HG03108 (cell line): ENCODE data around the gene KCNK1.

Experiments used
- ATAC-seq: cut with Tn5 transposase; IDR thresholded peaks from one replicate; pipeline ENCODE4 v1.9.1; 2021; ENCODE audit warnings: moderate library complexity; ENCODE audit not compliant: unreplicated experiment

The KCNK1 gene

GRCh38 chr1:233613252-233614172 is at the start of gene KCNK1:
Gene KCNK1, plus strand, starts transcription at chr1:233614106. Its CDS starts 66 bp downstream, at chr1:233614172.
- no peak for ATAC-seq

- ATAC-seq: no peak
These were observed 48.6 kb upstream of the KCNK1 start for GRCh38 chr1:233565313-233565712.

- no peak for ATAC-seq
These were observed 47.0 kb upstream of the KCNK1 start for GRCh38 chr1:233566886-233567285.

- ATAC-seq: no peak
These were observed 44.3 kb upstream of the KCNK1 start for GRCh38 chr1:233569636-233570035.

- ATAC-seq: no peak
These were observed 43.7 kb upstream of the KCNK1 start for GRCh38 chr1:233570216-233570615.

- no peak for ATAC-seq
These were observed 43.2 kb upstream of the KCNK1 start for GRCh38 chr1:233570706-233571105.

GRCh38 chr1:233572896-233573295 is 41.0 kb upstream of the KCNK1 start:
- no peak for ATAC-seq

GRCh38 chr1:233575450-233575849 is 38.5 kb upstream of the KCNK1 start:
- ATAC-seq: no peak

GRCh38 chr1:233582439-233582838 is 31.5 kb upstream of the KCNK1 start:
- no peak for ATAC-seq

GRCh38 chr1:233584376-233584775 is 29.5 kb upstream of the KCNK1 start:
- ATAC-seq: no peak

GRCh38 chr1:233584931-233585330 is 29.0 kb upstream of the KCNK1 start:
- ATAC-seq: no peak

GRCh38 chr1:233586301-233586700 is 27.6 kb upstream of the KCNK1 start:
- ATAC-seq: no peak

- ATAC-seq: no peak
These were observed 26.7 kb upstream of the KCNK1 start for GRCh38 chr1:233587196-233587595.

GRCh38 chr1:233587958-233588799 is 25.7 kb upstream of the KCNK1 start:
- ATAC-seq: no peak

GRCh38 chr1:233597489-233597901 is 16.4 kb upstream of the KCNK1 start:
- no peak for ATAC-seq

GRCh38 chr1:233598891-233599541 is 14.9 kb upstream of the KCNK1 start:
- ATAC-seq: peak; percentile 84

GRCh38 chr1:233599542-233600073 is 14.3 kb upstream of the KCNK1 start:
- ATAC-seq: peak; percentile 50

GRCh38 chr1:233600488-233600887 is 13.4 kb upstream of the KCNK1 start:
- ATAC-seq: no peak

GRCh38 chr1:233603478-233603877 is 10.4 kb upstream of the KCNK1 start:
- ATAC-seq: no peak

- ATAC-seq: no peak
These were observed 8.7 kb upstream of the KCNK1 start for GRCh38 chr1:233605205-233605604.

GRCh38 chr1:233606813-233607212 is 7.1 kb upstream of the KCNK1 start:
- ATAC-seq: no peak
